GM10266 (cell line): ENCODE measurements around the gene C10orf90.

ENCODE experiments used
- DNase-seq: peaks from one replicate; pipeline ENCODE4 v3.0.0; 2012; ENCODE audit errors: extremely low spot score
- TF ChIP-seq, protein P1 (sequence below): IDR thresholded peaks from 2 replicates; pipeline ENCODE4 v1.5.1; 2012; ENCODE audit warnings: mild to moderate bottlenecking, low read depth; ENCODE audit not compliant: control insufficient read depth, insufficient read depth; ENCODE audit errors: missing control alignments

C10orf90 gene

DNA sequence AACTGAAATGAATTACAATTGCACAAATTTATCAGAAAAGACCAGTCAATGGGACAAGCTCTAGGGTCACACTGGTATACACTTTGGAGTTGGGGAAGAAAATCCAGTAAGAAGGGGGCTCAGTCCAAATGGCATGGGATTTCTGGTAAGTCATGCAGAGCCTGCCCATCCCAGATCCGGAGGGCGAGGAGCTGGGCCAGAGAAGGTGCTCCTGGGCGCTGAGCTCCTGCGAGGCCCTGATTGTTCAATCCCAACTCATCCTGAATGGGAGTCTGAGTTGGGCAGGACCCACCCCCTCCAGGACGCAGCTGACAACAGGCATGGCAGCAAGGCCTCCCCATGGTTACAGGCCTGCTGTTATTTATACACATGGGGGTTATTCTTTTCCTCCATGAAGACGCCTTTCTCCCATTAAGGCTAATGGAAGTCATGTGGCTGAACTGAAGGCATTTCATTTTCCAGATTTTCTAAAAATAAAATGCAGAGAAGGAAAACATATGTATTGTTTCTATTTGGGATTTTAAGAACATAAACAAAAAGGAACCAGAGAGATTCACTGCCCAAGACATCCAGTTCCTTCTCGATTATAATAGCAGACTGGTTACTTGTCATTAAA is 191.1 kb downstream of the C10orf90 start:
- TF ChIP-seq, protein P1, sequence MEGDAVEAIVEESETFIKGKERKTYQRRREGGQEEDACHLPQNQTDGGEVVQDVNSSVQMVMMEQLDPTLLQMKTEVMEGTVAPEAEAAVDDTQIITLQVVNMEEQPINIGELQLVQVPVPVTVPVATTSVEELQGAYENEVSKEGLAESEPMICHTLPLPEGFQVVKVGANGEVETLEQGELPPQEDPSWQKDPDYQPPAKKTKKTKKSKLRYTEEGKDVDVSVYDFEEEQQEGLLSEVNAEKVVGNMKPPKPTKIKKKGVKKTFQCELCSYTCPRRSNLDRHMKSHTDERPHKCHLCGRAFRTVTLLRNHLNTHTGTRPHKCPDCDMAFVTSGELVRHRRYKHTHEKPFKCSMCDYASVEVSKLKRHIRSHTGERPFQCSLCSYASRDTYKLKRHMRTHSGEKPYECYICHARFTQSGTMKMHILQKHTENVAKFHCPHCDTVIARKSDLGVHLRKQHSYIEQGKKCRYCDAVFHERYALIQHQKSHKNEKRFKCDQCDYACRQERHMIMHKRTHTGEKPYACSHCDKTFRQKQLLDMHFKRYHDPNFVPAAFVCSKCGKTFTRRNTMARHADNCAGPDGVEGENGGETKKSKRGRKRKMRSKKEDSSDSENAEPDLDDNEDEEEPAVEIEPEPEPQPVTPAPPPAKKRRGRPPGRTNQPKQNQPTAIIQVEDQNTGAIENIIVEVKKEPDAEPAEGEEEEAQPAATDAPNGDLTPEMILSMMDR, result no peak
- no peak for DNase-seq

DNA sequence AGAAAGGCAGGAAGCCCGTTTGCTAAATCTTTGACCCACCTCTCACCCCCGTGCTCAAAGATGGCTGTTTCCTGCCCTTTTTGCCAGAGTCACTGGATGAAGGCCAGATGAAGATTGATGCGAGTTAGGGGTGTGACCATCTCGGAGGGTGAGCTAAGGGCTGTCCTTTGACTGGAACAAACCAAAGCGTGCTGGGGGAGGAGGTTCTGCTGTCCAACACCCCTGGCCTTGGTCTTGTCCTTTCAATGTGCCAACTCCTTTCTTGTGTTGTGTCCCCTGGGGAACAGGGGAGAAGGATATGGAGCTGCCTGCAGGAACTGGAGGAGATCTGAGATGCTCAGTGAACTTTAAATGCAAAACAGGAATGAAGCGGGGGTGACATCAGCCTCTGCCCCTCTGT is 191.9 kb downstream of the C10orf90 start:
- DNase-seq, result no peak
- TF ChIP-seq, protein P1, result no peak

DNA sequence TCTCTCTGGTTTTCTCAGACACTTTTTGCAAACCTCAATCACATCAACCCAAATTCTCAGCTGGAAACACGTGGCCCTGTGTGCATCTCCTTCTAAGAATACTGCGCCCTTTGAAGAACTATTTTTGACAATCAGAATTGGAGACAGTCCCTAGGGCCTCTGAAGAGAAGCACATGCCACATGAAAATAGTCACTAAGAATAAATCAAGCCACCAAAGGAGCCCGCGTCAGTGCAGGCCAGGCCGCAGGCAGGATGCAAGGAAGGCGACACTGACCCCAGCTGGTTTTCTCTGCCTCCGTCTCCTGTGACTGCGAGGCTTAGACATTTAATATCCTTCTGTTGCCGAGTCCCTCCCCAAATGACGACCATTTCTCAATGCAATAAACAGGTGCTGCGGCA is 194.2 kb downstream of the C10orf90 start:
- TF ChIP-seq, protein P1, result no peak
- DNase-seq, result no peak

DNA sequence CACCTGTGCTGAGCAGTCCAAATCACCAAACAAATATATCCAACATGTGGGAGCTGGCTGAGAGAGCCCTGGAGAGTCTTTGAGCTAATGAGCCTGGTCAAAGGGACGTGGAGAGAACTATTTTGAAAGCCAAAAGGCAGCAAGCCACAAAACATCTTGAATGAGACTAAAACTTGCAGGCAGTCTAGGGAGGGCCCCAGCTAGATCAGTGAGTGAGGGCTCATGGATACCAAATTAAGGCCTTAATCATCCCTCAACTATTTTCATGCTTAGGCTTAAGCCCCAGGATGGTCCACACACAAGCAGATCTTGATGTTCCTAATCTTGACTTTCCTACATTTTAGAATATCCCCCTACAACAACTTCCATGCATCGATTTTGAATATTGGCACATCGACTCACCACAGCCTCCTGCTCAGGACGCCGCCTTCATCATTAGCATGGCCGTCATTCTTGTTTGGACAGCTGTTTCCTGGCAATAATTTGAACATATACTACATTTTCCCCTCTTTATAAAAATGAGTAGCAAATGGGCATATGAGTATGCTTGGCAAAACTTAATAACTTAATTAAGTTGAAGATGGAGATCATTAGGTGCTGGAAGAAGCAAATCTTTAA is 195.3 kb downstream of the C10orf90 start:
- DNase-seq, result no peak
- TF ChIP-seq, protein P1, result no peak

DNA sequence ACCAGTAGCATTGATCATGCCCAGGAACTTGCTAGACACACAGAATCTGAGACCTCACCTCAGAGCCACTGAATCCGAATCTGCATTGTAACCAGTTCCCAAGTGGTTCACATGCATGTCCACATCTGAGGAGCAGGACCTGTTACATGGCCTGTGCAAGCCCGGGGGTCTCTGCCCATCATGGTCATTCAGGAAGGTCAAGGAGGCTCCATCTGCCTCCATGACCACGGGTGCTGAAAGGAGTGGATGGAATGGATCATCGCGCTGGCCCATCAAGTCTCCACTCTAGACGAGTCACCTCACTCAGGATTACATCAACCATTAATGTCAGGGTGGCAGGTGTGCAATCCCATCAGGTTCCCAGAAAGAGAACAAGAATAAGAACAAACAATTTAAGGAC is 196.5 kb downstream of the C10orf90 start:
- TF ChIP-seq, protein P1, result no peak
- DNase-seq, result no peak

DNA sequence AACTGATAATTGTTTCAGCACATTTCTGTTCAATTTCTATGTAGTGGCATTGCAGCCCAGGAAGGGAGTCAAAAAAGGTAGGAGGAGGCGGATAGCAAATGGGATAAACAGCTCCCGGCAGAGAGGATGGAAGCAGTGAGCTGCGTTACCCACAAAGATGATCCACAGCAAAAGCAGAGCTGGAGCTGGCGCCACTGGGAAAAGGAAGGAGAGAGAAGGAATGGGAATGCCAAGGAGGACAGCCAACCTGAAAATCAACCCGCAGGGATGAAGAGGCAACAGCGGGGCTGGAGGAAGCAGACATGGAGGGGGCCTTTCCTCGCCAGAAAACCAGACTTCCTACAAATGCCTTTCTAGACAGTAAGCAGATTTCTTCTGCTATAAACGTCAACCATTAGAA is 199.5 kb downstream of the C10orf90 start:
- no peak for DNase-seq
- TF ChIP-seq, protein P1, result no peak

DNA sequence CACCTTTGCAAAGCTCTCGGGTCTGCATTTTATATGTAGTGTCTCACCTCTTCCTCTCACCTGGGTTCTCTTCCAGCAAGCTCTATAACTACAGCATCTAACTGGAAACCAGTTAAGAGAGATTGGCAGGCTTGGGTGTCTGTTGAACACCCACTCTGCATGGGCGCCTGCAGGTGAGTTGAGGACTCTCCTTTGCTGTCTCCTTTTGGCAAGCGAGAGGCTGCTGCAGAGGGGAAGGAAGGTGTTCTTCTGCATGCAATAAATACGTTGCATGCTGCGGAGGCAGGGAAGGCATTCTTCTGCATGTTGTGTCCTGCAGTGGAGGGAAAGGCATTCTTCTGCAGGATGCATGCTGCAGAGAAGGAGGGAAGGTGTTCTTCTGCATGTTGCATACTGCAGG is 200.8 kb downstream of the C10orf90 start:
- TF ChIP-seq, protein P1, result no peak
- no peak for DNase-seq
